GM18508 (cell line): ENCODE measurements around the gene NEURL3.
"Not testable (repeated sequence)": the region's sequence is repeated elsewhere in the genome, so short reads cannot be mapped to it uniquely, and the experiment has no call there.

Source experiments
- ATAC-seq: cut with Tn5 transposase; IDR thresholded peaks from one replicate; pipeline ENCODE4 v1.9.1; 2021; ENCODE audit warnings: moderate number of reproducible peaks; ENCODE audit not compliant: insufficient read depth, unreplicated experiment

Gene NEURL3

DNA sequence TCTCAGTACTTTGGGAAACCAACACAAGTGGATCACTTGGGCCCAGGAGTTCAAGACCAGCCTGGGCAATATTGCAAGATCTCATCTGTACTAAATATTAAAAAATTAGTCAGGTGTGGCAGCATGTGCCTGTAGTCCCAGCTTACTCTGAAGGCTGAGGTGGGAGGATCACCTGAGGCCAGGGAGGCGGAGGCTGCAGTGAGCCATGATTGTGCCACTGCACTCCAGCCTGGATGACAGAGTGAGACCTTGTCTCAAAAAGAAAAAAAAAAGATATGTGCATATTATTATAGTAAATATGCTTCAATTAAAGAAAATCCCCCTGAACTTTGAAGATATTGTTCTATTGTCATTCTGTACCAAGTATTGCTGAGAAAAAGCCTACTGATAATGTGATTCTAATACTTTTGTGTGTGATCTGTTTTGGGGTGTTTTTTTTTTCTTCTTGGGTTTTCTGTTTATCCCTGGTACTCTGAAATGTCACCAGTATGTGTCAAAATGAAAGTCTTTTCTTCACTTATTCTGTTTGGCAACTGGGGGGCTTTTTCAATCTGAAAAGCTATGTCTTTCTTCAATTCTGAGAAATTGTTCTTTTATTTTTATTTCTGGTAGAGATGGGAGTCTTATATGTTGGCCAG is 13.2 kb downstream of the NEURL3 start:
- ATAC-seq = no peak

GRCh38 chr2:96489663-96490062 is 15.5 kb downstream of the NEURL3 start:
- ATAC-seq = no peak

- no peak for ATAC-seq
Observed at GRCh38 chr2:96489261-96489660, 15.9 kb downstream of the NEURL3 start.

GRCh38 chr2:96486696-96487095 is 18.5 kb downstream of the NEURL3 start:
- ATAC-seq = no peak

DNA sequence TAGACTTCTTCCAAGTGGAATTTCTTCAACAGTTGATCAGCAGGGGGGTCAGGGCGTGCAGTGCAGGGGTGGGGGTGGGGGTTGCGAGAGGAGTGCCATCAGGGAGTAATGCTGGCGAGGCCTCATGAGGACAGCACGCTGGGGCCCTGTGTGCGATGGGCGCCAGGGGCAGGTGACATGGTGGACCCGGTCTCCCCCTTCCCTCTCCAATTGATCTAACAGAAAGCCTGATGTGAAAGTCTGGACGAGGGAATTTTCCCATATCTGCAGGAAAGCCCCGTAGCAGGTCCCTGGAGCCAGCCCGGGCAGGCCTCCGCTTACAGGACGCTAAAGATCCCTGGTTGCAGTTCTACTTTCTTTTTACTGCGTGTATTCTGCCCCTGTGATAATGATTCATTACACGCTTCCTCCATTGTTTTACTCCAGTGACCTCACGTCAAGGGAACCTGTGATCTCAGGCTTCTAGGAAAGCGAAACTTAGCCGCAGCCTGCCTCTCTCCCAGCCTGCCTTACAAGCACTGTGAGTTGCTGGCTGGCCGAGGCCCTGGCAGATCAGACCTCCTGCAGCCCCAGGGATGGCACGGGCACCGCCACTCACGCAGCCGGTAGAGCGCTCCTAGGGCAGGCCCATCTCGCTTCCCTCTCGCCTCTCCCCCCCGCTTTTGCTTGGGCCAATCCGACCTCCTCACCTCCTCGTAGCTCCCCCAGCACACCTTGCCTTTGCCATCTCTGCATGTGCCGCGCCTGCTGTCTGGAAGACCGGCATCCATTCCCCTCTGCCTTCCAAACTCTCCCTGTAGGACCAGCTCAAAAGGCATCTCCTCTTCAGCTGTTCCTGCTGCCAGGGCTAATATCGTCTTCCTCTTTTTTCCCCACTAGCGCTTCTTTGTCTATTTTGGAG is 19.2 kb downstream of the NEURL3 start:
- peak; percentile 80 for ATAC-seq

DNA sequence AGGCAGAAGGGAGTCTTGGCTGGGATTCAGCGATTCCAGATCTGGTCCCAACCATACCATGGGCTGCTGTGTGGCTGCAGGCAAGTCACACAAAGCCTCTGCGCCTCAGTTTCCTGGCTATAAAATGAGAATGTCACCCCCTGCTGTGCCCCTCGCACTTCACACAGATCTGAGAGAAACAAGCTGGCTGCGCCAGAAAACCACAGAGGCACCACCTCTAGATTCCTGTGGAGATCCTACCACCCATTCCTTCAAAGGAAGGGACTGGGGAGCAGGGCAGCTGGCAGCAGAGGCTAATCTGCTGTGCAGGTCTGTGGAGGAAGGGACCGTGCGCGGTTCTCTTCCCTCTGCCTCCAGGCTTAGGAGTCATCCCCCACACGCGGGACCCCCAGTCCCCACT is 19.8 kb downstream of the NEURL3 start:
- no peak for ATAC-seq

DNA sequence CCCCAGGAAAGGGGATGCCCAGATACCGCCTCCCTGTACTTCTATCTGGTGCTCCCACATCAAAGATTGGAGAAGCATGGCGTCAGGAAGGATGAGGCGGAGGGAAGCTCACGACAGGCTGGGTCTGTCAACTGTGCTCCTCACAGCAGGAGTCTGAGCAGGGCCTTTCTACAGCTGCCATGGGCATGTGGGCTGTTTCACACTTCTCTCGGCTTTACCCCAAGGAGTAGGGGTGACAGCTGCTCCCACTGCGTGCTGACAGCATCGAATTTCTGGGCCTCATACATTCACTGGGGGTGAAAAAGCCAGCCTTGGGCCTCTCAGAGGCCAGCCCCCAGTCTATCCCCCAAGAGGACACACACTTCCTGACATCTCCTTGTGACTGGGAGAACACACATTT is 21.1 kb downstream of the NEURL3 start:
- no peak for ATAC-seq

- ATAC-seq = no peak
Observed at GRCh38 chr2:96477458-96477857, 27.7 kb downstream of the NEURL3 start.

- no peak for ATAC-seq
Observed at GRCh38 chr2:96471772-96472171, 33.4 kb downstream of the NEURL3 start.

DNA sequence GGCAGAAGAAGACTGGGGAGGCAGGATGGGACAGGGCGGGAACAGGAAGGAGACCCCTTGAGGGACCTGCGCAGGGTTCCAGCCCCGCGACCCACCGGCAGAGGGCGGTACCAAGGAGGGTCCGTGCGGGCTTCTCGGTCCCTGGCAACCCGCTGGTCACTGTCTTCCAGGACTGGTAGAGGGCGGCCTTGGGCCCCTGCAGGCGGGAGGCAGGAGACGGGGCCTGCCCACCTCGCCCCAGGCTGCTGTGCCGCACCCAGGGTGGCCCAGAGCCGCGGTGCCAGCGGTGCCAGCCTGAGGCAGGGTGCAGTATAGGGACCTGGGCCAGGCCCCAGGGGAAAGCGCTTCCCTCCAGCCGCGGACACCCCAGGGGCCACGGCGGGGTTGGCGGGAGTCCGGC is 34.5 kb downstream of the NEURL3 start:
- ATAC-seq = no peak

DNA sequence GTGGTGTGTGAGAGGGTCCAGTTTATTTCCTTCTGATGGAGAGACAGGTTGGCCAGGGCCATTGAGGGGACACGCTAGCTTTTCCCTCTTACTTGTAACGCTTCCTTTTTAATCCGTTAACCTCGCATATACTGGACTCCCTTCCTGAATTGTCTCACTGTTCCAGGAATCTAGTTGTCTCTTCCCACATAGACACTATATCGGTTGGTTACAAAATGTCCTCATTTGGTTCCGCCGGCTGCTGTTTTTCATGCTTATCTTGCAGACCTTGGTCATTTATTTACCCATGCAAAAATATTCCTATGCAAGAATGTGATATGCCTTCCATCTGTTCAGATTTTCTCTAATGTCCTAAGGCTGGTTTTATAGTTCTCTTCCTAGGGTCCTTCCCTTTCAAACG is 35.0 kb downstream of the NEURL3 start:
- ATAC-seq = no peak

DNA sequence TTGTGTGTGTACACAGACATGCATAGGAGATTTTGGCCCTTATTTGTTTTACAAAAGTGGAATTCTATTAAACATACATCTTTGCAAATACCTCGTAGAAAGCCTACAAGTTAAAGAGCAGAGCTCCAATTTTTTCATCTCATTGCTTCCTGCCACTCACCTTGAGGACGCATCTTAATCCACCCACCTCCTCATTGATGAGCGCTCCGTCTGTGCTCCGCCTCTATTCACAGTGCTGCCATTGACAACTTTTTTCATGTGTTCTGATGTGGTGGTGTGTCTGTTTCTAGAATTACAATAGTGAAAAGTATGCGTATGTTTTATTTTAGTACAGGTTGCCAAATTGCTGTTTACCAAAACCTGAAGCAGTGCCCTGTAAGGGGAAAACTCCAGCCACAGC is 36.3 kb downstream of the NEURL3 start:
- ATAC-seq = no peak

- ATAC-seq = no peak
Observed at GRCh38 chr2:96464651-96465050, 40.5 kb downstream of the NEURL3 start.

- ATAC-seq = no peak
Observed at GRCh38 chr2:96464061-96464460, 41.1 kb downstream of the NEURL3 start.

GRCh38 chr2:96463119-96463518 is 42.0 kb downstream of the NEURL3 start:
- no peak for ATAC-seq

DNA sequence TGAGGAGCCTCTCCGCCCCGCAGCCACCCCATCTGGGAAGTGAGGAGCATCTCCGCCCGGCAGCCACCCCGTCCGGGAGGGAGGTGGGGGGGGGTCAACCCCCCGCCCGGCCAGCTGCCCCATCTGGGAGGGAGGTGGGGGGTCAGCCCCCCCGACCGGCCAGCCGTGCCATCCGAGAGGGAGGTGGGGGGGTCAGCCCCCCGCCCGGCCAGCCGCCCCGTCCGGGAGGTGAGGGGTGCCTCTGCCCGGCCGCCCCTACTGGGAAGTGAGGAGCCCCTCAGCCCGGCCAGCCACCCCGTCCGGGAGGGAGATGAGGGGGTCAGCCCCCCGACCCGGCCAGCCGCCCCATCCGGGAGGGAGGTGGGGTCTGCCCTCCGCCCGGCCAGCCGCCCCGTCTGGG is 43.5 kb downstream of the NEURL3 start:
- not testable (repeated sequence) for ATAC-seq

DNA sequence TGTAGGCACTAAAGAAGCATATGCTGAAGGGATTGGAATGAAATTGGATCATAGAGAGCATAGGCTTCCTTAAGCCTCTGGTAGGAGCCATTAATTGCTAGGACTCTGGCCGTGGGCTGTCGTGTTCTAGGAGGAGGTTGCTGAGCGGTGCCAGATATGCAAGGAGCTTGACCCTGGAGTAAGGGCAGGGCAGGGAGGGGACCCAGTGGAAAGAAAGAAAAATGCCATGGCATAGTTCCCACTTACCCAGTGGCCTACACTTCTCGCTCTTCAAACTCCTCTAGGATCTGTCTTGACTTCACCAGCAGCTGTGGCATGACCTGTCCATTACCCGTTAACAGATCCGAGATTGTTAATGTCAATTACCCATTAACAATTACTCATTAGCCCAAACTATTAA is 53.1 kb downstream of the NEURL3 start:
- ATAC-seq = no peak

DNA sequence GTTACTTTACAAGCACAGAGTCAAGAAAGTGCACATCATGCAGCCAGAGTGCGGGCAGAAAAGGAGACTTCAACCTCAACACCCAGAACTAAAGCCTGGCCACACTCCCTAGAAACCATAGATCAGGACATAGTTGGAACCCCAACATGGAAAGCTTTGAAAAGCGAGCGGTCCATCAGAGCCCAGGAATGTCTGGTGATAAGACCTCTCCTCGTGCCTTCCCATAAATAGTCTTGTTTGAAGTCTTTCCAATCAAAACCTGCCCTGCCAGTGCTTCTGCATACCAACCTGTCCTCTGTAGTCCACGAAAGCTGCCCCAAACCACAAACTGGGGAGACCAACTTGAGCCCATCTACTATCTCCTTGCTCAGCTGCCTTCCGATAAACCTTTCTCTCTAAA is 55.5 kb downstream of the NEURL3 start:
- no peak for ATAC-seq

DNA sequence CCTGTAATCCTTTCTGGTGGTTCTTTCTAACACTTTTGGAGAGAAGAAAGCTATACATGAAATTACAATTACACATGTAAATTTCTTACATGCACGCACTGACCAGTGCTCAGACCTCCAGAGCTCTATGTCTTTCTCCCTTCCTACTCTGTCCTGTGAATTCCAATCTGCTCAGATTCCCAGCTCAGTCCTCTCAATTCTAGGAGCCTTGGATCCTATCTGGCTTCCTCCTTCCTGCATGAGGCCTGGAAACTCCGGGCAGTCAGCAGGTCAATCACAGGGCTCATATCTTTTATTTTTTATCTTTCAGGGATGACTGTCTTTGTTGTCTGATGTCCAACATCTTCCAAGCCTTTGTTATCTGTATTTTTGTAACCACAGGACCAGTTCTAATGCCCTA is 56.0 kb downstream of the NEURL3 start:
- ATAC-seq = no peak

- no peak for ATAC-seq
Observed at GRCh38 chr2:96447726-96448125, 57.4 kb downstream of the NEURL3 start.
